Suprapubic skin (tissue), 4 donors: ENCODE results near the gene PHLDA3. TPM values are rescaled to one million over a fixed set of nuclear protein-coding genes. Genes with fewer than 3 reads are reported as not detected.

Experiments used
- DNase-seq, 2 donors: peaks; one replicate each; pipeline ENCODE4 v3.0.0-alpha.2; 2019; ENCODE audit warnings: low spot score in 2 of 2
- H3K27ac ChIP-seq: fragments of 200-600 bp; sonication (generic); one replicate; pipeline ENCODE4 v1.5.1; 2019
- H3K27me3 ChIP-seq: fragments of 200-600 bp; sonication (generic); one replicate; pipeline ENCODE4 v1.5.1; 2019
- H3K36me3 ChIP-seq: fragments of 200-600 bp; sonication (generic); one replicate; pipeline ENCODE4 v1.5.1; 2019
- H3K4me1 ChIP-seq: fragments of 200-600 bp; sonication (generic); one replicate; pipeline ENCODE4 v1.5.1; 2019
- H3K4me3 ChIP-seq: fragments of 200-600 bp; sonication (generic); one replicate; pipeline ENCODE4 v1.5.1; 2019; ENCODE audit warnings: mild to moderate bottlenecking
- H3K9me3 ChIP-seq: fragments of 200-600 bp; sonication (generic); one replicate; pipeline ENCODE4 v1.5.1; 2019
- CTCF ChIP-seq, 2 donors: fragments of 200-600 bp in 1 of 2; fragments of 450-650 bp in 1 of 2; sonication (generic) in 1 of 2; IDR thresholded peaks; one replicate each; pipeline ENCODE4 v1.5.1; 2016 to 2019; ENCODE audit warnings: antibody characterized with exemption in 2 of 2, mild to moderate bottlenecking in 1 of 2, moderate library complexity in 1 of 2
- EP300 ChIP-seq: sonication (generic); formaldehyde crosslinking; IDR thresholded peaks from one replicate; pipeline ENCODE4 v1.6.1; 2017; ENCODE audit warnings: antibody characterized with exemption
- POLR2A ChIP-seq, 2 donors: fragments of 450-650 bp; IDR thresholded peaks; one replicate each; pipeline ENCODE4 v1.6.1; 2017; ENCODE audit warnings: antibody characterized with exemption in 2 of 2, mild to moderate bottlenecking in 2 of 2, moderate library complexity in 2 of 2
- POLR2AphosphoS5 ChIP-seq, 3 donors: sonication (generic); formaldehyde crosslinking; IDR thresholded peaks; one replicate each; pipeline ENCODE4 v1.6.1; 2017; ENCODE audit warnings: antibody characterized with exemption in 3 of 3
- WGBS: methylation state at CpG from one replicate; pipeline ENCODE4 v1.1.5; 2018; 5-methylcytosine and 5-hydroxymethylcytosine counted together
- total RNA-seq, 4 donors: library from RNA; depleted of rRNA; stranded (reverse); fragments of >200 nt; gene quantifications; one replicate each; pipeline ENCODE4 v1.1.0, GENCODE V29; 2016

The PHLDA3 gene
- total RNA-seq, 4 donors from 2014 or later, result 31.5 to 61.1 (median 44.5) TPM

GRCh38 chr1:201419746-201420607 is 49.0 kb downstream of the PHLDA3 start:
- Histone ChIP-seq H3K9me3 (no peaks in the 10 kb centered on the region), H3K27ac (no peak overlapping the region), H3K4me3 (no peak overlapping the region), H3K27me3 (no peaks in the 10 kb centered on the region), H3K36me3 (no peaks in the 10 kb centered on the region), H3K4me1 (no peaks in the 10 kb centered on the region)
- DNase-seq, result no peak
- TF ChIP-seq CTCF (IDR thresholded peaks at IDR 0.05), result no peak
- TF ChIP-seq EP300, result no peak
- no peak for TF ChIP-seq POLR2A (IDR thresholded peaks at IDR 0.05)
- TF ChIP-seq POLR2AphosphoS5 (IDR thresholded peaks at IDR 0.05), result no peak
- 82% methylated on average over 11 of the region's 12 CpGs for WGBS

- Histone ChIP-seq H3K4me1 (no peaks in the 10 kb centered on the region), H3K27ac (no peak overlapping the region), H3K36me3 (no peaks in the 10 kb centered on the region), H3K27me3 (no peaks in the 10 kb centered on the region), H3K9me3 (no peaks in the 10 kb centered on the region), H3K4me3 (no peak overlapping the region)
- TF ChIP-seq CTCF (IDR thresholded peaks at IDR 0.05) (no peak), POLR2A (IDR thresholded peaks at IDR 0.05) (no peak), POLR2AphosphoS5 (IDR thresholded peaks at IDR 0.05) (no peak), EP300 (no peak)
- 84% methylated on average over 4 of the region's 4 CpGs for WGBS
- DNase-seq, result no peak
These were observed 49.7 kb downstream of the PHLDA3 start for GRCh38 chr1:201419256-201419655.

- WGBS, result 82% methylated on average over 3 of the region's 3 CpGs
- H3K4me1 ChIP-seq, result no peaks in the 10 kb centered on the region
- no peaks in the 10 kb centered on the region for H3K36me3 ChIP-seq
- H3K4me3 ChIP-seq, result no peak overlapping the region
- H3K27me3 ChIP-seq, result no peaks in the 10 kb centered on the region
- no peak for TF ChIP-seq POLR2A (IDR thresholded peaks at IDR 0.05)
- no peak for TF ChIP-seq EP300
- no peak for TF ChIP-seq CTCF (IDR thresholded peaks at IDR 0.05)
- TF ChIP-seq POLR2AphosphoS5 (IDR thresholded peaks at IDR 0.05), result no peak
- H3K9me3 ChIP-seq, result no peaks in the 10 kb centered on the region
- no peak for DNase-seq
- H3K27ac ChIP-seq, result no peak overlapping the region
These were observed 50.5 kb downstream of the PHLDA3 start for GRCh38 chr1:201418461-201418860.

Other genes starting within 250 kb of the PHLDA3 start
- 1,000 to 10,000 TPM in 3 of 4 donors, 100 to 1,000 TPM in 1; 888 to 1,187 (median 1,096) TPM for gene PKP1, start 185.7 kb downstream of the PHLDA3 start, total RNA-seq
- 10 to 100 TPM in 3 of 4 donors, 1 to 10 TPM in 1; 7.9 to 54.6 (median 19.0) TPM for gene TNNT2, start 91.5 kb downstream of the PHLDA3 start, total RNA-seq
- 100 to 1,000 TPM; 175 to 303 (median 218) TPM for gene LAD1, start 69.9 kb downstream of the PHLDA3 start, total RNA-seq
- gene TNNI1, start 47.5 kb downstream of the PHLDA3 start, total RNA-seq, result under 1 TPM in 2 of 4 donors, not detected in 2; 0.23 to 0.44 TPM
- 100 to 1,000 TPM; 379 to 436 (median 414) TPM for gene CSRP1, start 37.9 kb upstream of the PHLDA3 start, total RNA-seq
- 10 to 100 TPM; 17.4 to 36.9 (median 25.5) TPM for gene NAV1, start 69.9 kb upstream of the PHLDA3 start, total RNA-seq